WTC11 (cell line): ENCODE measurements around the gene ST8SIA4. TPM values are rescaled to one million over a fixed set of nuclear protein-coding genes. Genes with fewer than 3 reads are reported as not detected.

Experiments
- ATAC-seq: fragments of 200-7000 bp; cut with Tn5 transposase; 2 replicates; pipeline ENCODE4 v1.10.0; 2021; ENCODE audit warnings: mild to moderate bottlenecking, moderate library complexity
- CTCF ChIA-PET: fragments of 300-600 bp; sonication (Branson Sonifier 250); formaldehyde crosslinking; loops from one replicate; lab custom pipeline; 2021; ENCODE audit warnings: antibody characterized with exemption; lab: Charles Lee
- POLR2A ChIA-PET: fragments of 350-600 bp; sonication (Branson Sonifier 250); formaldehyde crosslinking; loops from one replicate; lab custom pipeline; 2021; ENCODE audit warnings: antibody characterized with exemption; lab: Charles Lee
- DNase-seq: peaks from one replicate; pipeline ENCODE4 v3.0.0; 2021; ENCODE audit warnings: low spot score
- H3K27ac Mint-ChIP-seq: 2 replicates; pipeline ENCODE4 v1.8.0; 2021; ENCODE audit warnings: mixed read lengths
- H3K27me3 Mint-ChIP-seq: 2 replicates; pipeline ENCODE4 v1.8.0; 2021; ENCODE audit warnings: low read depth, mild to moderate bottlenecking, moderate library complexity, mixed read lengths
- H3K36me3 Mint-ChIP-seq: 2 replicates; pipeline ENCODE4 v1.8.0; 2021; ENCODE audit warnings: mixed read lengths
- H3K4me1 Mint-ChIP-seq: 2 replicates; pipeline ENCODE4 v1.8.0; 2022; ENCODE audit warnings: mixed read lengths
- H3K4me3 Mint-ChIP-seq: 2 replicates; pipeline ENCODE4 v1.8.0; 2021; ENCODE audit warnings: mild to moderate bottlenecking, moderate library complexity, mixed read lengths
- H3K9me3 Mint-ChIP-seq: 2 replicates; pipeline ENCODE4 v1.8.0; 2021; ENCODE audit warnings: mixed read lengths
- AR ChIP-seq: fragments of 250-450 bp; sonication (Bioruptor Pico); IDR thresholded peaks from 2 replicates; pipeline ENCODE4 v1.9.0; 2021; ENCODE audit warnings: mild to moderate bottlenecking
- ATF2 ChIP-seq: sonication (generic); formaldehyde crosslinking; IDR thresholded peaks from 2 replicates; pipeline ENCODE4 v1.8.1; 2022; ENCODE audit warnings: low read depth, missing genetic modification reagents, borderline replicate concordance
- ATF3 ChIP-seq: sonication (generic); formaldehyde crosslinking; conservative IDR thresholded peaks from 2 replicates; pipeline ENCODE4 v1.8.1; 2022; ENCODE audit warnings: mild to moderate bottlenecking, missing genetic modification reagents
- E2F4 ChIP-seq: sonication (generic); formaldehyde crosslinking; IDR thresholded peaks from 2 replicates; pipeline ENCODE4 v1.8.1; 2022; ENCODE audit warnings: low read depth, mild to moderate bottlenecking, moderate library complexity, missing genetic modification reagents, borderline replicate concordance
- FOXP4 ChIP-seq: sonication (generic); formaldehyde crosslinking; IDR thresholded peaks from 2 replicates; pipeline ENCODE4 v1.8.0; 2022; ENCODE audit warnings: mild to moderate bottlenecking, missing genetic modification reagents
- GTF2I ChIP-seq: fragments of 250-450 bp; sonication (Bioruptor Pico); conservative IDR thresholded peaks from 2 replicates; pipeline ENCODE4 v1.4.0; 2021; ENCODE audit warnings: mild to moderate bottlenecking
- IRF1 ChIP-seq: sonication (generic); formaldehyde crosslinking; IDR thresholded peaks from 2 replicates; pipeline ENCODE4 v1.8.0; 2023; ENCODE audit warnings: missing genetic modification reagents
- IRF2 ChIP-seq: sonication (generic); formaldehyde crosslinking; IDR thresholded peaks from 2 replicates; pipeline ENCODE4 v1.8.0; 2022; ENCODE audit warnings: low read depth, missing genetic modification reagents, borderline replicate concordance
- MXD4 ChIP-seq: fragments of 250-450 bp; sonication (Bioruptor Pico); IDR thresholded peaks from 2 replicates; pipeline ENCODE4 v1.8.0; 2021; ENCODE audit warnings: mild to moderate bottlenecking, moderate library complexity, borderline replicate concordance
- MYBL2 ChIP-seq: sonication (generic); formaldehyde crosslinking; IDR thresholded peaks from 2 replicates; pipeline ENCODE4 v1.8.1; 2023; ENCODE audit warnings: mild to moderate bottlenecking, moderate library complexity, missing genetic modification reagents
- NR1H2 ChIP-seq: sonication (generic); formaldehyde crosslinking; IDR thresholded peaks from 2 replicates; pipeline ENCODE4 v1.9.0; 2021; ENCODE audit warnings: mild to moderate bottlenecking, moderate library complexity, missing genetic modification reagents
- ZNF263 ChIP-seq: sonication (generic); formaldehyde crosslinking; IDR thresholded peaks from 2 replicates; pipeline ENCODE4 v1.8.1; 2022; ENCODE audit warnings: low read depth, mild to moderate bottlenecking, moderate library complexity, missing genetic modification reagents
- ZNF512 ChIP-seq: sonication (generic); formaldehyde crosslinking; IDR thresholded peaks from 2 replicates; pipeline ENCODE4 v1.8.1; 2022; ENCODE audit warnings: missing genetic modification reagents, borderline replicate concordance
- ZNF671 ChIP-seq: fragments of 250-450 bp; sonication (Bioruptor Pico); IDR thresholded peaks from 2 replicates; pipeline ENCODE4 v1.8.0; 2021; ENCODE audit warnings: mild to moderate bottlenecking
- total RNA-seq: library from RNA; stranded (reverse); gene quantifications from 3 replicates; pipeline ENCODE4 v1.2.3, GENCODE V29; 2021

Gene ST8SIA4
- total RNA-seq, 1 experiment from 2014 or later = 1.3 TPM

GRCh38 chr5:100780376-100780870 lies 122.7 kb downstream of the ST8SIA4 start:
- no peak for ATAC-seq
- peaks cover 12% of the 10 kb centered on the region for H3K36me3 Mint-ChIP-seq
- CTCF ChIA-PET = no interaction called here

GRCh38 chr5:100779669-100780375 lies 123.3 kb downstream of the ST8SIA4 start:
- POLR2A ChIA-PET = no interaction called here
- Mint-ChIP-seq H3K27ac (no peak overlapping the region), H3K36me3 (peaks cover 14% of the 10 kb centered on the region), H3K9me3 (peaks cover 19% of the 10 kb centered on the region), H3K4me1 (peaks cover 33% of the 10 kb centered on the region), H3K4me3 (no peak overlapping the region), H3K27me3 (no peaks in the 10 kb centered on the region)
- no peak for ATAC-seq
- CTCF ChIA-PET = no interaction called here
- TF ChIP-seq MYBL2 (CRISPR knock-in tag) (no peak), GTF2I (CRISPR knock-in tag) (no peak), FOXP4 (no peak), ZNF671 (CRISPR knock-in tag) (no peak), MXD4 (CRISPR knock-in tag) (no peak), ATF3 (CRISPR knock-in tag) (no peak), ZNF263 (CRISPR knock-in tag) (no peak), ZNF512 (CRISPR knock-in tag) (no peak)
- no peak for DNase-seq

More at GRCh38 chr5:100780376-100780870, 122.7 kb downstream of the ST8SIA4 start:
- H3K27me3 Mint-ChIP-seq = no peaks in the 10 kb centered on the region
- H3K27ac Mint-ChIP-seq = no peak overlapping the region
- peaks cover 30% of the 10 kb centered on the region for H3K4me1 Mint-ChIP-seq
- TF ChIP-seq AR (CRISPR knock-in tag) (no peak), IRF2 (CRISPR knock-in tag) (no peak), E2F4 (no peak), NR1H2 (CRISPR knock-in tag) (no peak), IRF1 (CRISPR knock-in tag) (no peak), ATF2 (CRISPR knock-in tag) (no peak)
- TF ChIP-seq, all 79 proteins: peak for 0
- DNase-seq = no peak
- peaks cover 19% of the 10 kb centered on the region for H3K9me3 Mint-ChIP-seq
- POLR2A ChIA-PET = no interaction called here
- H3K4me3 Mint-ChIP-seq = no peak overlapping the region
